Measurements from ENCODE around the gene RNF113B. TPM values are rescaled to one million over a fixed set of nuclear protein-coding genes. Genes with fewer than 3 reads are reported as not detected.

RNF113B gene
- polyA plus RNA-seq, 4 donors: not detected

DNA sequence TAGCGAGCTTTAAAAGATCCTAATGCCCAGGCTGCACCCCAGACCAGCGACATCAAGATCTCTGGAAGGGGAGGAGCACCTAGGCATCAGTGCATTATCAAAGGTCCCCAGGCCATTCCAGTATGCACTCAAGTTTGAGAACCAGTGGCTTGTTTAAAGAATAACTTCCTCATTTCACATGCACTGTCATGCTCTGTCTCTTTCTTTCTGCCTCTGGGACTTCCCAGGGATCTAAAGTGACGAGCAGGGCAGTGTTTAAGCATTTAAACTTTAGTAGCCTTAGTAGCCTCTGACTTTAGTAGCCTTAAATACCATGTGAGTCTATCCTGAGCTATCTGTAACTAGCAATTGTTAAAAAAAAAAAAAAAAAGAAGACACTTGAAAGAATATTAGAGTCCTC lies 43.1 kb downstream of the RNF113B start:
- DNase-seq: no peak
- Histone ChIP-seq H3K27ac (ENCODE audit: low read depth in 1 of 3, low read length in 2 of 3) (no peak overlapping the region), H3K9me3 (ENCODE audit: control insufficient read depth in 2 of 2, insufficient read depth in 1 of 2, low read depth in 1 of 2, low read length in 1 of 2) (no peaks in the 10 kb centered on the region), H3K4me3 (ENCODE audit: low read depth in 1 of 3, low read length in 3 of 3) (no peak overlapping the region), H3K27me3 (ENCODE audit: control insufficient read depth in 3 of 3, insufficient read depth in 3 of 3, low read length in 3 of 3) (peaks cover 0 to 3% (median 2%) of the 10 kb centered on the region in 3 donors), H3K4me1 (ENCODE audit: control insufficient read depth in 3 of 3, insufficient read depth in 2 of 3, low read depth in 1 of 3, low read length in 2 of 3) (no peaks in the 10 kb centered on the region), H3K36me3 (ENCODE audit: control insufficient read depth in 3 of 3, insufficient read depth in 2 of 3, low read depth in 1 of 3, low read length in 3 of 3) (no peaks in the 10 kb centered on the region)
- WGBS, 3 donors: 56 to 66% (median 57%) methylated on average over 3 of the region's 3 CpGs
- FAIRE-seq: no peak

DNA sequence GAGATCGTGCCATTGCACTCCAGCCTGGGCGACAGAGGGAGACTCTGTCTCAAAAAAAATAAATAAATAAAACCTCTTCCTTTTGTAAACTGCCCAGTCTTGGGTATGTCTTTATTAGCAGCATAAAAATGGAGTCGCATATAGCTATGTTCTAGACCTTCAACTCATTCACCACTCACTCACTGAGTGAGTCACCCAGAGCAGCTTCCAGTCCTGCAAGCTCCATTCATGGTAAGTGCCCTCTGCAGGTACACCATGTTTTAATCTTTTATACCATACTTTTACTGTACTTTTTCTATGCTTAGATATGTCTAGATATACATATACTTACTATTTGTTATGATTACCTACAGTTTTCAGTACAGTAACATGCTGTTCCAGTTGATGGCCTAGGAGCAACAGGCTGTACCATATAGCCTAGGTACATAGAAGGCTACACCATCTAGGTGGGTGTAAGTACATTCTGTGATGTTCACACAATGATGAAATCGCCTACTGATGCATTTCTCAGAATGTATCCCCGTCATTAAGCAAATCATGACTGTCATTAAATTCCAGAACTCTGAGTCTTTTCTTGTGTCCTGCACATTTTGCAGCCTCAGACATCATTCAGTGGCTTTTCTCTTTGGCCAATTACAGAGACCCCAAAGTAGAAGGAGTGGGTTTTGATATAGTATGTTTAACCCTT lies 47.9 kb downstream of the RNF113B start:
- Histone ChIP-seq H3K27me3 (ENCODE audit: control insufficient read depth in 3 of 3, insufficient read depth in 3 of 3, low read length in 3 of 3) (peaks cover 0 to 4% (median 3%) of the 10 kb centered on the region in 3 donors), H3K4me3 (ENCODE audit: low read depth in 1 of 3, low read length in 3 of 3) (no peak overlapping the region), H3K9me3 (ENCODE audit: control insufficient read depth in 2 of 2, insufficient read depth in 1 of 2, low read depth in 1 of 2, low read length in 1 of 2) (no peaks in the 10 kb centered on the region), H3K27ac (ENCODE audit: low read depth in 1 of 3, low read length in 2 of 3) (no peak overlapping the region), H3K36me3 (ENCODE audit: control insufficient read depth in 3 of 3, insufficient read depth in 2 of 3, low read depth in 1 of 3, low read length in 3 of 3) (no peaks in the 10 kb centered on the region), H3K4me1 (ENCODE audit: control insufficient read depth in 3 of 3, insufficient read depth in 2 of 3, low read depth in 1 of 3, low read length in 2 of 3) (no peaks in the 10 kb centered on the region)
- WGBS, 3 donors: 87 to 95% (median 92%) methylated on average over 5 of the region's 5 CpGs
- no peak for DNase-seq
- no peak for FAIRE-seq

Other genes starting within 250 kb of the RNF113B start
- 100 to 1,000 TPM in 1 of 4 donors, 10 to 100 TPM in 2, 1 to 10 TPM in 1; 8.7 to 104 (median 30.7) TPM for gene IPO5, start 223.6 kb downstream of the RNF113B start, polyA plus RNA-seq
- 10 to 100 TPM in 1 of 4 donors, 1 to 10 TPM in 2, under 1 TPM in 1; 0.89 to 23.4 (median 6.2) TPM for gene FARP1, start 34.2 kb downstream of the RNF113B start, polyA plus RNA-seq

All from small intestine (tissue), 7 donors.